GM12878 (cell line): ENCODE data around the gene OPCML. TPM values are rescaled to one million over a fixed set of nuclear protein-coding genes. Genes with fewer than 3 reads are reported as not detected.

ENCODE experiments used
- ATAC-seq: fragments of 200-7000 bp; cut with Tn5 transposase; 3 replicates; pipeline ENCODE4 v1.9.1; 2020; ENCODE audit warnings: mild to moderate bottlenecking, moderate library complexity
- BruUV-seq: library from RNA; stranded (reverse); fragments of 400-500 nt; replicated peaks from 2 replicates; lab custom pipeline; 2021; lab: Mats Ljungman, UMichigan
- CTCF ChIA-PET: fragments of 300-600 bp; sonication (Branson Sonifier 250); formaldehyde crosslinking; extraction: SDS; loops from one replicate; lab custom pipeline; 2021; ENCODE audit warnings: inconsistent platforms; lab: Yijun Ruan, JAX
- POLR2A ChIA-PET: fragments of 350-600 bp; formaldehyde crosslinking; extraction: SDS; loops from one replicate; lab custom pipeline; 2021; ENCODE audit warnings: inconsistent platforms; lab: Charles Lee
- RAD21 ChIA-PET: fragments of 300-600 bp; sonication (Branson Sonifier 250); formaldehyde crosslinking; loops from one replicate; lab custom pipeline; 2023; ENCODE audit warnings: antibody characterized with exemption; ENCODE audit not compliant: unreplicated experiment; lab: Charles Lee
- SMC1A ChIA-PET: fragments of 300-600 bp; sonication (Branson Sonifier 250); formaldehyde crosslinking; loops from one replicate; lab custom pipeline; 2023; ENCODE audit not compliant: unreplicated experiment, uncharacterized antibody; lab: Charles Lee
- DNase-seq: peaks from one replicate; pipeline ENCODE4 v3.0.0-alpha.2; 2011; ENCODE audit warnings: low read depth, low spot score
- FAIRE-seq: peaks from 3 replicates; lab custom pipeline; 2011; peaks lifted over from hg19 to GRCh38; lab: Jason Lieb, UNC
- H2AFZ ChIP-seq: 2 replicates; pipeline ENCODE4 v1.6.0; 2011; ENCODE audit warnings: low read depth, low read length, control low read depth; ENCODE audit not compliant: control insufficient read depth
- H3K27ac ChIP-seq: 2 replicates; pipeline ENCODE4 v1.5.1; 2011; ENCODE audit warnings: control low read depth; ENCODE audit not compliant: control insufficient read depth, insufficient read depth
- H3K27me3 ChIP-seq, 2 experiments: replicated peaks in 1 of 2; 2 replicates each; pipeline versions ENCODE4 v1.6.0 to v1.6.1; 2011; ENCODE audit warnings: low read length in 1 of 2; ENCODE audit not compliant: control insufficient read depth in 2 of 2, insufficient read depth in 2 of 2
- H3K36me3 ChIP-seq, 2 experiments: 2 replicates each; pipeline ENCODE4 v1.5.1; 2011; ENCODE audit warnings: low read length in 1 of 2; ENCODE audit not compliant: control insufficient read depth in 2 of 2, insufficient read depth in 2 of 2
- H3K4me1 ChIP-seq: 2 replicates; pipeline ENCODE4 v1.6.1; 2011; ENCODE audit warnings: mild to moderate bottlenecking, low read length, moderate library complexity, mixed read lengths; ENCODE audit not compliant: control insufficient read depth, insufficient read depth
- H3K4me2 ChIP-seq: 2 replicates; pipeline ENCODE4 v1.6.0; 2011; ENCODE audit warnings: control low read depth; ENCODE audit not compliant: control insufficient read depth, insufficient read depth
- H3K4me3 ChIP-seq: fragments of 200-600 bp; sonication (generic); 2 replicates; pipeline ENCODE4 v1.5.1; 2016
- H3K79me2 ChIP-seq: 2 replicates; pipeline ENCODE4 v1.6.0; 2011; ENCODE audit warnings: low read length; ENCODE audit not compliant: control insufficient read depth, insufficient read depth
- H3K9ac ChIP-seq: 2 replicates; pipeline ENCODE4 v1.8.0; 2011; ENCODE audit warnings: low read length, control low read depth, mixed read lengths; ENCODE audit not compliant: control insufficient read depth, insufficient read depth
- H3K9me3 ChIP-seq: replicated peaks from 3 replicates; pipeline ENCODE4 v1.5.1; 2011; ENCODE audit warnings: mild to moderate bottlenecking, low read length; ENCODE audit not compliant: control insufficient read depth, insufficient read depth
- H4K20me1 ChIP-seq: 2 replicates; pipeline ENCODE4 v1.6.0; 2011; ENCODE audit not compliant: control insufficient read depth, insufficient read depth
- BMI1 ChIP-seq: fragments of 450-650 bp; IDR thresholded peaks from 2 replicates; pipeline ENCODE4 v1.6.1; 2016; ENCODE audit warnings: mild to moderate bottlenecking, moderate library complexity, borderline replicate concordance
- CTCF ChIP-seq, 3 experiments: IDR thresholded peaks in 2 of 3; conservative IDR thresholded peaks in 1 of 3; 2 replicates each; pipeline ENCODE4 v1.5.1; 2011; ENCODE audit warnings: low read depth in 3 of 3, low read length in 3 of 3, mild to moderate bottlenecking in 3 of 3, control low read depth in 2 of 3, moderate library complexity in 2 of 3, inconsistent platforms in 1 of 3, mixed read lengths in 1 of 3; ENCODE audit not compliant: control insufficient read depth in 2 of 3, insufficient read depth in 1 of 3; ENCODE audit errors: extremely low read depth in 1 of 3
- DPF2 ChIP-seq: fragments of 450-650 bp; IDR thresholded peaks from 2 replicates; pipeline ENCODE4 v1.6.1; 2017; ENCODE audit warnings: mild to moderate bottlenecking
- KDM1A ChIP-seq: fragments of 200-600 bp; sonication (generic); IDR thresholded peaks from 2 replicates; pipeline ENCODE4 v1.6.1; 2016; ENCODE audit warnings: borderline replicate concordance
- MXI1 ChIP-seq: fragments of 150-350 bp; IDR thresholded peaks from 2 replicates; pipeline ENCODE4 v1.6.1; 2011; ENCODE audit warnings: low read depth, mild to moderate bottlenecking, inconsistent platforms, low read length, improper control_type of control experiment
- NKRF ChIP-seq: fragments of 450-650 bp; conservative IDR thresholded peaks from 2 replicates; pipeline ENCODE4 v1.6.1; 2017; ENCODE audit warnings: mild to moderate bottlenecking, moderate library complexity
- NR2C2 ChIP-seq: IDR thresholded peaks from 2 replicates; pipeline ENCODE4 v1.6.1; 2011; ENCODE audit warnings: borderline replicate concordance, low read depth; ENCODE audit not compliant: control insufficient read depth, insufficient read length
- POLR2A ChIP-seq: IDR thresholded peaks from 2 replicates; pipeline ENCODE4 v1.6.1; 2011; ENCODE audit warnings: low read depth, mild to moderate bottlenecking, low read length
- POLR2AphosphoS5 ChIP-seq: IDR thresholded peaks from 2 replicates; pipeline ENCODE4 v1.6.1; 2011; ENCODE audit warnings: mild to moderate bottlenecking, low read length, inconsistent platforms
- RELB ChIP-seq: fragments of 450-650 bp; IDR thresholded peaks from 2 replicates; pipeline ENCODE4 v1.6.1; 2017; ENCODE audit warnings: low read depth, mild to moderate bottlenecking, moderate library complexity
- SIX5 ChIP-seq: IDR thresholded peaks from 2 replicates; pipeline ENCODE4 v1.6.1; 2011; ENCODE audit warnings: mild to moderate bottlenecking, low read depth, low read length, moderate library complexity; ENCODE audit not compliant: severe bottlenecking
- ZNF622 ChIP-seq: fragments of 450-650 bp; IDR thresholded peaks from 2 replicates; pipeline ENCODE4 v1.6.1; 2017; ENCODE audit warnings: mild to moderate bottlenecking, inconsistent platforms
- WGBS: methylation state at CpG from one replicate; pipeline ENCODE4 v1.1.6; 2016; ENCODE audit warnings: low lambda C conversion rate; ENCODE audit not compliant: insufficient replicate concordance, insufficient coverage; ENCODE audit errors: missing lambda C conversion rate; 5-methylcytosine and 5-hydroxymethylcytosine counted together
- in situ Hi-C: fragments of 300-500 bp; cut with MboI; formaldehyde crosslinking; loops from 9 replicates; pipeline ENCODE4 v1.14.3; 2018; ENCODE audit warnings: mixed read lengths
- intact Hi-C: fragments of 100-400 bp; cut with micrococcal nuclease; formaldehyde crosslinking; loops from one replicate; pipeline ENCODE4 v1.14.2; 2022; ENCODE audit not compliant: unreplicated experiment
- polyA plus RNA-seq, 11 experiments: library from polyadenylated mRNA; depleted of rRNA in 4 of 11; unstranded in 6 of 11; stranded (reverse) in 5 of 11; fragments of >200 nt; fragmentation: Nextera tagmentation in 4 of 11; fragmentation: Illumina TruSeq in 1 of 11; extraction: Ambion mirVana in 4 of 11; extraction: Trizol in 1 of 11; gene quantifications; 1 replicate in 1 of 11; 2 replicates in 10 of 11; pipeline versions ENCODE4 v1.2.1 to v1.2.3, GENCODE V29; 2011 to 2016; ENCODE audit warnings: inconsistent platforms in 2 of 11, missing spikeins in 2 of 11, low read depth in 1 of 11
- total RNA-seq, 4 experiments: library from RNA; depleted of rRNA in 3 of 4; stranded (reverse); fragments of >200 nt in 3 of 4; fragmentation: Illumina TruSeq in 1 of 4; extraction: Trizol in 1 of 4; gene quantifications; 2 replicates each; pipeline versions ENCODE4 v1.2.1 to v1.2.3, GENCODE V29; 2013 to 2021
- TF ChIP-seq, protein P1 (sequence below): IDR thresholded peaks from 2 replicates; pipeline ENCODE4 v1.6.1; 2011; ENCODE audit warnings: low read depth, low read length, improper control_type of control experiment, borderline replicate concordance
- TF ChIP-seq, protein P2 (sequence below): IDR thresholded peaks from 2 replicates; pipeline ENCODE4 v1.6.1; 2011; ENCODE audit warnings: mild to moderate bottlenecking, low read depth, low read length, moderate library complexity; ENCODE audit not compliant: insufficient replicate concordance

Gene OPCML
- total and polyA plus RNA-seq, 10 of the 15 experiments (the other 5 are each of a cell fraction or from before 2014, with no cell fraction given), result 0.84 TPM; not detected in 9

DNA sequence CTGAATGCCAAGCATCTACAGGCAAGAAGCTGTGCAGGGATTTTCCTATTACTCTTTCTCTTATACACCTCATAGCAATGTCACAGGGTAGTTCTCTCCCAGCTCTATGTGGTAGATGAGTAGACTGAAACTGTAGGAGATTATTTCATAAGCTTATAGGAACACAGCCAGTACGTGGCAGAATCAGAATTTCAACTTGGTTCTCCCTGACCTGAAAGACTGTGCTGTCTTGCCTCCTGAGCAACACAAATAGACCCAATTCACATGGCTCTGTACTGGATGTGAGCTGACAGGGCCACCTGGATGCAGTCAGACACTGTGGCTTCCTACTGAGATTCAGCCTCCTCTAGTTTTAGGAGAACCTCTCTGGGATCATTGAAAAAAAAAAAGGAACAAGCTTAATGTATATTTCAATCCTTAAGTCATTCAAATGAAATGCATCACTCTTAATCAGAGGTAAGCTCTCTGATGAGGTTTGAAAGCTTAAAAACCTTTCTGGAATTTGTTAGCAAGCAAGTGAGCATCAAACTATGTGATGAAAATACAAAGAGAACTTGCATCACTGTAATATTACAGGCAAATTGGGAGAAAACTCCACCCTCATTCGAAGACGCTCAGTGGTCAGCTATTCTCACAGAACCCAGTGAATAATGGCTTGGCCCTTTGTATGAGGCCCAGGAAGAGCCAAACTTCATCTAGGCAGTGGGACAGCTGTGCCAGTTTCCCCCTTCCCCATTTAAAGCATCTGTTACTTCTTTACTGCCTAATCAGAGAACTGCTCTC is 1122.5 kb downstream of the OPCML start:
- no TSS peak for BruUV-seq
- no peak for DNase-seq
- Histone ChIP-seq H4K20me1 (no peaks in the 10 kb centered on the region), H3K9ac (no peak overlapping the region), H3K9me3 (no peaks in the 10 kb centered on the region), H3K4me1 (peaks cover 5% of the 10 kb centered on the region; the same call in 1 of the 2 replicates), H3K79me2 (no peaks in the 10 kb centered on the region), H2AFZ (no peak overlapping the region), H3K27ac (no peak overlapping the region)
- CTCF ChIA-PET, result interaction anchor here (0.5 to 0.7 kb wide), 2 partner anchors 38 to 1555 kb away, joined by 3 read pairs; no protein-coding TSS in a partner anchor
- no peak for FAIRE-seq
- 23% methylated on average over 3 of the region's 3 CpGs for WGBS
- TF ChIP-seq MXI1 (no peak), NKRF (no peak), CTCF (IDR thresholded peaks at IDR 0.05 in 2 of 3, conservative IDR thresholded peaks at IDR 0.05 in 1 of 3; ENCODE audit: control insufficient read depth in 2 of 3, extremely low read depth in 1 of 3, insufficient read depth in 1 of 3, low read depth in 3 of 3, low read length in 3 of 3) (no peak), RELB (no peak), POLR2A (no peak), ZNF622 (no peak), SIX5 (no peak), KDM1A (no peak), POLR2AphosphoS5 (no peak), BMI1 (no peak), NR2C2 (no peak), DPF2 (no peak)
- TF ChIP-seq, protein P1, sequence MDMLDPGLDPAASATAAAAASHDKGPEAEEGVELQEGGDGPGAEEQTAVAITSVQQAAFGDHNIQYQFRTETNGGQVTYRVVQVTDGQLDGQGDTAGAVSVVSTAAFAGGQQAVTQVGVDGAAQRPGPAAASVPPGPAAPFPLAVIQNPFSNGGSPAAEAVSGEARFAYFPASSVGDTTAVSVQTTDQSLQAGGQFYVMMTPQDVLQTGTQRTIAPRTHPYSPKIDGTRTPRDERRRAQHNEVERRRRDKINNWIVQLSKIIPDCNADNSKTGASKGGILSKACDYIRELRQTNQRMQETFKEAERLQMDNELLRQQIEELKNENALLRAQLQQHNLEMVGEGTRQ, result no peak
- TF ChIP-seq, protein P2, sequence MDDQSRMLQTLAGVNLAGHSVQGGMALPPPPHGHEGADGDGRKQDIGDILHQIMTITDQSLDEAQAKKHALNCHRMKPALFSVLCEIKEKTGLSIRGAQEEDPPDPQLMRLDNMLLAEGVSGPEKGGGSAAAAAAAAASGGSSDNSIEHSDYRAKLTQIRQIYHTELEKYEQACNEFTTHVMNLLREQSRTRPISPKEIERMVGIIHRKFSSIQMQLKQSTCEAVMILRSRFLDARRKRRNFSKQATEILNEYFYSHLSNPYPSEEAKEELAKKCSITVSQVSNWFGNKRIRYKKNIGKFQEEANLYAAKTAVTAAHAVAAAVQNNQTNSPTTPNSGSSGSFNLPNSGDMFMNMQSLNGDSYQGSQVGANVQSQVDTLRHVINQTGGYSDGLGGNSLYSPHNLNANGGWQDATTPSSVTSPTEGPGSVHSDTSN, result no peak
- TF ChIP-seq, all 136 proteins: peak for 0
- intact Hi-C loops (no loop called here), in situ Hi-C loops (loop anchor here (10.0 kb wide), 1 partner anchor 535 kb away; no protein-coding TSS in a partner anchor)
- ATAC-seq, result no peak
- POLR2A ChIA-PET, result no interaction called here
- no peaks in the 10 kb centered on the region for H3K36me3 ChIP-seq
- no peak overlapping the region for H3K4me2 ChIP-seq
- no peak overlapping the region for H3K4me3 ChIP-seq
- SMC1A ChIA-PET, result interaction anchor here (1.7 kb wide), 1 partner anchor 49 kb away, joined by 4 read pairs; no protein-coding TSS in a partner anchor
- RAD21 ChIA-PET, result interaction anchor here (0.7 kb wide), 1 partner anchor 124 kb away, joined by 3 read pairs; no protein-coding TSS in a partner anchor
- no peaks in the 10 kb centered on the region; a peak in 1 of 4 replicates for H3K27me3 ChIP-seq
